Hematopoietic multipotent progenitor cell treated with erythropoietin and hydrocortisone succinate and interleukin-3 and kit ligand, for 6 days (in vitro differentiated cells): ENCODE measurements around the gene SAPCD1.
"Not testable (repeated sequence)": the region's sequence is repeated elsewhere in the genome, so short reads cannot be mapped to it uniquely, and the experiment has no call there.

Experiments
- DNase-seq: peaks from one replicate; pipeline ENCODE4 v3.0.0-alpha.2; 2015

The SAPCD1 gene

DNA sequence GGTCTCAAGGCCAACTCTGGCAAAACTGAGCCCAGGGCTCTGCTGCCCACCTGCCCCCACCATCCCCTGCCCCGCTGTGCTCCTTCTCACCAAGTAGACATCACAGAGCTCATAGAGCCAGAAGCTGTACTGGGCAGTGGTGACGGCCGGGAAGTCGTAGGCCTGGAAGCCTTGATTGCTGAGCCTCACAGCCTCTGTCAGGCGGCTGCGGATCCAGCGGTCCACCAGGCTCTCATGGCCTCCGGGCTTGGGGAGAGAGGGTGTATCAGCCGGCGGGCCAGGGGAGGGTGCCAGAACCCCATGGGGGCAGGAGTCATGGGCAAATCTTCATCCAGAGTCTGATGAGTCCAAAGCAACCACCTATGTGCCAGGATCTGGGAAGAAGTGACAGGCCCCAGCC, 17.5 kb downstream of the SAPCD1 start:
- DNase-seq: no peak

DNA sequence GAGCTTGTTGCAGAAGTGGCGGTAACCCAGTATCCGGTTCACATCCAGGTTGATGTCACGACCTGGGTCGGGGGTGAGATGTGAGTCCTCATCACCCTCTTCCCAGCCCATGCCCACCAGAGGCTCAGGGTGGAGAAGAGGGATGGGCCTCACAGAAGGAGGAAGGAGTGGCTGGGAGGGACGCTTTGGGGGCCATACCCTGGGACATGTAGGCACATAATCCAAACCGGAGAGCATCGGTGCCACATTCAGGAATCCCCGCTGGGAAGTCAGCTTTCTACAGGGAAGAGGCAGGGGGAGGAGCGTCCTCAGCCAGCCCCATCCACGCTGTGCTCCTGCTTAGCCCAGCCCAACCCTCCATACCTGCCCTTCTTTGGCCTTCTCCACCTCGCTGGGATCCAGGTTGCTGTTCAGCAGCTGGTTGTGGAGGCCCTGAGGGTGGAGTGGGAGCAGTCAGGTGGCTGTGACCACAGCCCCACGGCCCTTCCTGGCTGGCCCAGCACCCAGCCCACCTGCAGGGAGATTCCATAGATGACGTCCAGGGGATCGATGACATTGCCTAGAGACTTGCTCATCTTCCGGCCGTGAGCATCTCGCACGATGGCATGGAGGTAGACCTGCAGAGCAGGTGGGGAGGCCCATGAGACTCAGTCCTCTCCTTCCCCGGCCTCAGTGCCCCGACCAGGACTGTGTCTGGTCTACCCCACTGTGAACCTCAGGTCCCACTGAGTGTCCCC, 18.2 kb downstream of the SAPCD1 start:
- DNase-seq: no peak

DNA sequence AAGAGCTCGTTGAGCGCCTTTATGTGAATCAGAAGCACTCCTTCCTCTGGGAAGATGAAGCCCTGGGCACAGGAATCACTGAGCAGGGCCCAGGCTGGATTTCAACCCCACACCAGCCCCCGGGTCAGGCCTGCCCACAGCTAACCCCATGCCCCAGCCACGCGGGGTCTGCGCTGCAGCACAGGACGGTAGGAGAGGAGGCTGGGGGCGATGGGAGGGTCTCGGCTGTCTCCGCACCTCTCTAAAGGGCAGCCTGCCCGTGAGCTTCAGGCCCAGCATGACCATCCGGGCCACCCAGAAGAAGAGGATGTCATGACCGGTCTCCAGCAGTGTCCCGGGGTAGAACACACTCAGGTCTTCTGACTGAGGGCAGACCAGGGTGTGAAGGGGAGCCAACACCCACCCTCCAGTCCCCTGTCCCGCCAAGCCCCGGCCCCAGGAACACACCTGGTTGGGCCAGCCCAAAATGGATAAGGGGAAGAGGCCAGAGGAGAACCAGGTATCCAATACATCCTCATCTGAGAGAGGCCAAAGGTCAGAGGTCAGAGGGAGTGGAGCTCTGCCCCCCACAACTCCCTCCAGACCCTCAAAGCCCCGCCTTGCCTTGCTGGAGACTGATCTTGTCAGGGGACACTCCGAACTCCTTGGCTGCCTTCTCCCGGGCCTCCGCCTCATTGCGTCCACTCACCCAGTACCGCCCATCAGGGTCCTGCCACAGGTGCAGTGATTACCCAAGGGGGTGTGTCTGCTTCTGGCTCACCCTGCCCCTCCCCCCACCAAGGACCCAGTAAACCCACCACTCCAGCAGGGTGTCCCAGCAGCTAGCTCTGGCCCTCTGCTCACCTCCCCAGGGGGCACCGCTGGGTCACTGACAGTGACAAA, 19.0 kb downstream of the SAPCD1 start:
- DNase-seq: no peak

DNA sequence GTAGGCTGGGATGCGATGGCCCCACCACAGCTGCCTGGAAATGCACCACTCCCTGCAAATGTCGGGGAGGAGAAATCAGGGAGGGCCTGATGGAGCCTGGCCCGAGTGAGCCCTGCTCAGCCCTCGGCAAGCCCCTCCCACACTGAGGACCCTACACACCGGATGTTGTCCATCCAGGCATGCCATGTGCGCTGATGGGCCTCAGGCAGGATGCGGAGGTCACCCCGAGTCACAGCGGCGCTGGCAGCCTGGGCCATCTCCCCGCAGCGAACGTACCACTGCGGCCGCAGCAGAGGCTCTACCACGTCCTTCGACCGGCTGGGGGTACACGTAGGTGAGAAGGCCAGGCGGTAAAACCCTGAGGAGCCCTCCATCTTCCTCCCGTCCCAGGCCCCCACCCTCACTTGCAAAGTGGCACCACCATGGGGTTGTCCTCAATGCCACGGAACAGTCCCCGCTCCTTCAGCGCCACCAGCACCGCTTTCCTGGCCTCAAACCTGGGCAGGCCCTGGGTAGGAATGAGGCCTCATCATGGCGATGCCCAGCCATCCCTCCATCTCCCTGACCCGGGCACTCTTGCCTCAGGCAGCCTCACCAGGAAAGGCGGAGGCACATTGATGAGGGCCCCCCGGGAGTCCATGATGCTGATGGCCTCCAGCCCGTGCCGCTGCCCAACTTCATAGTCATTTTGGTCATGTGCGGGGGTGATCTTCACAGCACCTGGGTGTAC, 19.8 kb downstream of the SAPCD1 start:
- DNase-seq: no peak

DNA sequence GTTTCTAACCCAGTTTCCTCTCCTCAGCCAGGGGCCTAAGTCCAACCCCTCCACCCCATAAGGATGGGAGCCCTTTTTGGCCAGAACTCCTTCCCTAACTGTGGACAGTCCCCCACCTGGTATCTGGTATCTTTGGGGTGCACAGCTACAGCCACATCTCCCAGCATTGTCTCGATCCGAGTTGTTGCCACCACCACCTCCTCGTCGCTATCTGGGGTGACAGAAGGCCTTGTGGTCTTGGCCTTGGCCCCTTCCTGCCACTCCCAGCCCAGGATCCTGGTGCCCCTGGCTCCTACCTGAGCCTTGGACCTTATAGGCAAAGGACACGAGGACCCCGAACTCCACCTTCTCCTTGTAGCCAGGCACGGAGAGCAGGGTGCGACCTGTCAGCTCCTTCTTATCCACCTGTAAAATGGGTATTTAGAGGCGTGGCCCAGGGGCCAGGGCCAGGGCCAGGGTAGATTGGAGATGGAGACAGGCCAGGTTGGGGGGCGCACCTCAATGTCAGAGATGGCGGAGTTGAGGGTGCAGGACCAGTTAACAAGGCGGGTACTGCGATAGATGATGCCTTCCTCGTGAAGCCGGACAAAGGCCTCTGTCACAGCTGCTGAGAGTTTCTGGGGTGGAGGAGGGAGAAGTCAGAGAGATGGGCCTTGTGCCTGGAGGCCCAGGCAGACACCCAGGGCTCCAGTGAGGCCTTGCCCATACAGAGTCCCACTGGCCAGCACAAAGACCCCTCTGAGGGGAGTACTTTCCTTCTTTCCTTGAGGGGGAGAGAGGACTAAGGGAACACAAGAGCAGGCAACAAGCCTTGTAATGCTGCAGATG, 21.9 kb downstream of the SAPCD1 start:
- peak; percentile 53 for DNase-seq

DNA sequence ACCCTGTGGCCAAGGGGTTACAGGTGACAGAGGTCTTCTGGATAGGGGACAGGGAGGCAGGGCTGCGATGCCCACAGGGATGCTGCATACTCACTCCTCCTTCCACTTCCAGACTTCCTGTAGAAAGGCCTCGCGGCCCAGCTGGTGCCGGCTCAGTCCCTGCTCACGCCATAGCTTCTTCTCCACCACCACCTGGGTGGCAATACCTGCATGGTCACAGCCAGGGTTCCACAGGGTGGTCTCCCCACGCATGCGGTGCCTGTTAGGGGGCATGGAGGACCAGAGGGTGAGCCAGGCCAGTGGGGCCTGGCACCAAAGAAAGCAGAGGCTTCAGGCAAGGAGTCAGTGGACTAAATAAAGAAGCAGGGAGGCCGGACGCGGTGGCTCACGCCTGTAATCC, 23.0 kb downstream of the SAPCD1 start:
- no peak for DNase-seq

DNA sequence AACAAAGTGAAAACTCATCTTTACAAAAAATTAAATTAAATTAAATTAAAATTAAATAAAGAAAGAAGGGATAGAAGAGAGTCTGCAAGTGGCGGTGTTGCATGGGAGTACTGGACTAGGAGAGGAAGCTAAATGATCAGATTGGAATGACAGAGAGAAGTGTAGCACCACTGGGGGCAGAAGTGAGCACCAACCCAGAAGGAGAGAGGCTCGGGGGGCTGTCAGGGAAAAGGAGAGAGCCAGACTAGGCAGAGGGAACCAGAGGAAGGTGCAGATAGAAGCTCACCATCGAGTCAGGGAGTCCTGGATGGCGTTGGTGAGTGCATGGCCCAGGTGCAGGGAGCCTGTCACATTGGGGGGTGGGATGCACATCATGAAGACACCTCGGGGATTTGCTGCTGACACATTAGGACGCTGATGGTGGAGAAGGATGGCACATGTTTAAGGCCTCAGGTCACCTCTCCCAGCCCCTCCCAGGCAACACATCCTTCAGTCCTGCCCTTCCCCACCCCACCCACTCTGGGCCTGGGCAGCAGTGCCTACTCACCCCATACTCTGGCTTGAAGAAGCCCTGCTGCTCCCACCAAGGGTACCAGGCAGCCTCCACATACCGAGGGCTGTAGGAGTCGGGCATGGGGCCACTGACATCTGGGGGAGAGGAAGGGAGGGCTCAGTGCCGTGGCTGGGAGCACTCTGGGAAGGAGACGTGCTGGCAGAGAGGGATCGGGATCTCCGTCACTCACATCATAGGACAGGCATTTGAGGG, 29.1 kb downstream of the SAPCD1 start:
- DNase-seq: peak; percentile 83

DNA sequence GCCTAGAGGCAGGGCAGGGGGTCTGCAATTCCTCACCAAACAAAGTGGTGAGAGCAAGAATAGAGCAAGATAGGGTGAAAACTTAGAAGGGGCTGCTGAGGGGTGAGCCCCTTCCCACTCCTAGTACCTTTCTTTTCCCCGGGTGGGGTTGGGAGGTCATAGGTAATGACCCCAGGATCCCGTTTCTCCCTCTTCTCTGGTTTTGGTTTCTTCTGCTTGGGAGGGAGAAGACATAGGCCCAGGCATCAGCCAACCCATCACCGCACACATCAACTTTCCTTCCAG, 29.6 kb downstream of the SAPCD1 start:
- DNase-seq: no peak

DNA sequence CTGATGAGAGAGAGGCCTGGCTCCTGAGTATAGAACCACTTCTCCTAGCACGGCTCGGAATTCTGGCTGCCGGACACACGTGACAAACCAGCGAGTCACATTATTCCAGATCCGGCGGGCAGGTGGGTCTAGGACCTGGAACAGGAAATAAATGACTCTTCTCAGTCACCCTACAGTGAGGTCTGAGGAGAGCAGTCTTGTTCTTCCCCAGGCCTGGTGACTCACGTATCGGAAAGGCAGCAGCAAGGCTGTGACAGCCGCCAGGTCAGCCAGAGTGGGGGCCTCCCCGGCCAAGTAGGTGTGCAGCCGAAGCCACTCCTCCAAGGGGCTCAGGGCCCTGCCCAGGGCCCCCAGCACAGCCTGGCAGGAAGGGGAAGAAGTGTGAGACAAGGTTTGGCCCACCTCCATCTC, 30.3 kb downstream of the SAPCD1 start:
- DNase-seq: no peak

DNA sequence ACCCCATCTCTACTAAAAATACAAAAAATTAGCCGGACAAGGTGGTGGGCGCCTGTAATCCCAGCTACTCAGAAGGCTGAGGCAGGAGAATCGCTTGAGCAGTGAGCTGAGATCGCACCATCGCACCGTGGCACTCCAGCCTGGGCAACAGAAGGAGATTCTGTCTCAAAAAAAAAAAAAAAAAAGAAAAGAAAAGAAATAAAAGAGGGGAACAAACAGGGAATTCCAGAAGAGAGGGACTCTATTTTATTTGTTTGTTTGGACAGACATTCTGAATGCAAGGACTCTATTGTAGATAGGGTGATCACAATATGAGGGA, 31.4 kb downstream of the SAPCD1 start:
- DNase-seq: not testable (repeated sequence)

DNA sequence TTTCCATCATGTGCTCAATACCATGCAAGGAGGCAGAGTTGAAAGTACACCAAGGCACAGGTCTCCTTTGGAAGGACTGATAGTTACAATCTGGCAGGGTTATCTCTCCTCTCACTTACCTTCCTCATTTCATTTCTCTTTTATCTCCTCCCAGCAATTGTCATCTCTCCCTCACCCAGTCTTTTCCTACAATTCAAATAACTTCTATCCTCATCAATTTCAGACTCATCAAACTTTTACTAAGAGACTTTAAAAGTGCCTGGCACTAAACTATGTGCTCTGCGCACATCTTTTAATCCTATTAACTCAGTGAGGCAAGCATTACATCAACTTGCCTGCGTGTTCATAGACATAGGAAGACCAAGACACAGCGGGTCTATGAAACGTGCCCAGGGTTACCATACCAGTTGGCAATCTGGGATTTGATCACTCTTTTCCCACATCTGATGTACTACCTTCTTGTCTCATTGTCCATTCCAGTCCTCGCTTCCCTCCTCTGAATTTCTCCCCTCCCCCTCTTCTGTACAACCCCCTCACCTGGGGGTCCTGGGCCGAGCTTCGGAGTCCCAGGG, 31.9 kb downstream of the SAPCD1 start:
- peak; percentile 68 for DNase-seq

DNA sequence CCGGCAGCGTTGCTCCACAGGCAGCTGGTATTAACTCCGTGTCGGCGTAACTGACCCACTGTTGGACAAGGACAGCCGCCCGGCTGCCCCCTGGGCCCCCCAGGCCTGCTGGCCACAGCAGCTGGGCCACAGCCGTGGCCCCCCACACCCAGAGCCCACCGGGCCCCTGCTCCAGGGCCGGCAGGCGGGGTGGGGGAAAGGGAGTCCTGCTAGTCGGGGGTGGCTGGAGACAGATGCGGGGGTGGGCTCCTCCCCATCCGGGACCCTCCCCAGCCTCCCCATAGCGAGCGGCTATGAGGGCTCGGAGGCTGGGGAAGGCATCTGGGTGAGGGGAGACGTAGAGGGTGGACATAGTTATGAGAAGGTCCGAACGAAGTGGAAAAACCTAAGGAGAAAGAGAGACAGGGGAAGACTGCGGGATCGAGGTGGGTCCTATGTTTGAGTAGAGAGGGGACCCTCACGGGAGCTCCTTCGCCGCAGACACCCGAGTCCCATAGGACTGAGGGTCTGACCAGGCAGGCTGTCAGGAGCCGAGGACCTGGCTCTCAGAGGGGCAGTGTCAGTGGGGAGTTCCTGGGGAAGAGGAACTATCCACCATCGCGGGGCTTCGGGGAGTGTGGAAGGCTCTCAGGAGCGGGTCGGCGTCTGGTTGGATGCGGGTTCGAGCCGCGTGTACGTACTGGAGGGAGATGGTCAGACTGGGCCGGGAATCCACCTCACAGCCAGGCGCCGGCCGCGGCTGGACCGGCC, 32.6 kb downstream of the SAPCD1 start:
- DNase-seq: no peak

DNA sequence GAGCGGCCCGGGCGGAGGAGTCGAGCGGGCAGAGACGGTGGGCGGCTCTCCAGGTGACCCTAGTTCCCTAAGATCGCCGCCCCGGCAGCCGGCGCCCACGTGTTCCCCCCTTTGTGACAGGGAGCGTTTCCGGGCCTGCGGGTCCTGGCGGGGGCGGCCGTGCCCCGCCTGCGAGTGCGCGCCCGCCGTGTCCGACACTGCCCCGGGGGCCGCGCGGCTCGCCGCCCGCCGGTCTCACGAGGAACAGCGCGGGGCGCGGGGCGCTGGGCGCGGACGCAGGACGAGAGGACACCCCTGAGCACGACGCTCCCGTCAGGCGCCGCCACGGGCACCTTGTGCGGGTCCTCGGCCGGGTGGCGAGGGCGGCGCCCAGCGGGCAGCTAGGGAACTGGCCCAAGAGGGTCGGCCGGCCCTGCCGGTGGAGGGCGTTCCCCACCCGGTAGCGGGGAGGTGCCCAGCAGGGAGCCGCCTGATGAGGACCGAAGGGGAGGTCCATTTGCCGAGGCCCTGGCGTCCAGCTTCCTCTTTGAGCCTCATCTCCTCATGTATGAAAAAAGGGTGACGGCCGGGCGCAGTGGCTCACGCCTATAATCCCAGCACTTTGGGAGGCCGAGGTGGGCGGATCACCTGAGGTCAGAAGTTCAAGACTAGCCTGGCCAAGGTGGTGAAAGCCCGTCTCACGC, 33.3 kb downstream of the SAPCD1 start, which contains the start of gene VARS1:
Gene VARS1, minus strand, starts transcription at position 137 of the 683 bp plus-strand sequence. CDS start 535 bp downstream, outside the sequence.
- peak; percentile 94 for DNase-seq

DNA sequence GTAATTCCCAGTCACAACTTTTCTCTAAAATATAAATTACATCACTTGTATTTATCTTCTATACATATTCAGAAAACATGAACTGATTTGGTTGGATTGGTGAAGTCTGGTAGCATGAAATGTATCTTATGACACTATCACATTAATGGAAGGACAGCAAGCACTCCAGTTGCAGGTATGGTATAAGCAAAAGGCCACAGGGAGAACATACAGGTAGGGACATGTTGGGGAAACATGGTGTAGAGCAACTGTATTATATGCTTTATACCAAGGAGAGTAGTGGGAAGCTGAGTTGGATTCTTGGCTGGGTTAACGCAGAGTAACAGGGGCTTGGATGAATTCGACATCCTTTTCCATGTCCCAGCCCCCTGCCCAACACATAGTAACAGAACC, 34.5 kb downstream of the SAPCD1 start:
- DNase-seq: no peak

DNA sequence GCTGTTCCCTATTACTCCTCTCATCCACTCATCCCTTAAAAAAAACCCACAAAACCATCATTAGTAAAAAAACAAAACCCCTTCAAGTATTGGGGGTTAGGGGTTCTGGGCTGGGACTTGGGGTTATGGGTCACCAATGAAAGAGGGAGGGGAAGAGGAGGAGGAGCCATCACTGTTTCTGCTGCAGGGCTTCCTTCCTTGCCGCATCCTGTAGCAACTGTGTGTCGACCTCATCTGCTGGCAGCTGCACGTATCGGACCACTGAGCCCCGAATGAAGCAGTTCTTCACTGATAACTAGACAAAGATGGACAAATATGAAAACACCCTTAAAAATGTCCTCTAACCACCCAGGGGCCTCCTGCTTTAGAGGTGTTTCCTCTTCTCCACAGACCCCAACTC, 35.1 kb downstream of the SAPCD1 start:
- DNase-seq: no peak

DNA sequence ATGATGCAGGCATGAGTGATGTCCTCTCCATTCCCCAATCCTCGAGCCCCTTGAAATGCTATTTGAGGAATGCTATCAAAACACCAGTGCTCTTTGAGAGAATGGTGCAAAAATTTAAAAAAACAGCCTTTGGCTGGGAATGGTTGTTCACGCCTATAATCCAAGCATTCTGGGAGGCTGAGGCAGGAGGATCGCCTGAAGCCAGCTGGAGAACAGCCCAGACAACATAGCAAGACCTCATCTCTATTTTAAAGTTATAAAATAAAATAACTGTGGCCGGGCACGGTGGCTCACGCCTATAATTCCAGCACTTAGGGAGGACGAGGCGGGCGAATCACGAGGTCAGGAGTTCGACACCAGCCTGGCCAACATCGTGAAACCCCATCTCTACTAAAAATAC, 37.3 kb downstream of the SAPCD1 start:
- no peak for DNase-seq

DNA sequence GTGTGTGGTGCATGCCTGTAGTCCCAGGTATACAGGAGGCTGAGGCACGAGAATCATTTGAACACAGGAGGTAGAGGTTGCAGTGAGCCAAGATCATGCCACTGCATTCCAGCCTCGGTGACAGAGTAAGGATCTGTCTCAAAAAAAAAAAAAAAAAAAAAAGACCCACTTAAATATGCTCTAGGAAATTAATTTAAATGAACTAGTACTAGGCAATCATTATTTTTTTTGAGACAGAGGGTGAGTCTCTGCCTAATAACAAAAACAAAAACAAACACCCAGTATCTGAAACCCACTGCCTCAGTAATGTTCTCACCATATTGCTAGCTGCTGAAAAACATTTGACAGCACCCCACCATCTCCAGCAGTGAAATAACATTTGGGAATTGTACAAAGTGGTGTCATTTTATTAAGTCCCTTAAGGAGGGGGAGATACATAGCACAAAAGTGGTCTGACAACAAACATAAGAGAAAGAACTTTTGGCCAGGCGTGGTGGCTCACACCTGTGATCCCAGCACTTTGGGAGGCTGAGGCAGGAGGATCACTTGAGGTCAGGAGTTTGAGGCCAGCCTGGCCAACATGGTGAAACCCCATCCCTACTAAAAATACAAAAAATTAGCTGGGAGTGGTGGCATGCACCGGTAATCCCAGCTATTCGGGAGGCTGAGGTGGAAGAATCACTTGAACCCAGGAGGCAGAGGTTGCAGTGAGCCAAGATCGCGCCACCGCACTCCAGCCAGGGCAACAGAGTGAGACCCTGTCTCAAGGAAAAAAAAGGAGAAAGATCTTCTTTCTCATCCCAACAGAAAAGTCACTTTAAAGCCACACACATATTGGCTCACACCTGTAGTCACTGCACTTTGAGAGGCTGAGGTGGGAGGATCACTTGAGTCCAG, 38.8 kb downstream of the SAPCD1 start:
- DNase-seq: not testable (repeated sequence)

DNA sequence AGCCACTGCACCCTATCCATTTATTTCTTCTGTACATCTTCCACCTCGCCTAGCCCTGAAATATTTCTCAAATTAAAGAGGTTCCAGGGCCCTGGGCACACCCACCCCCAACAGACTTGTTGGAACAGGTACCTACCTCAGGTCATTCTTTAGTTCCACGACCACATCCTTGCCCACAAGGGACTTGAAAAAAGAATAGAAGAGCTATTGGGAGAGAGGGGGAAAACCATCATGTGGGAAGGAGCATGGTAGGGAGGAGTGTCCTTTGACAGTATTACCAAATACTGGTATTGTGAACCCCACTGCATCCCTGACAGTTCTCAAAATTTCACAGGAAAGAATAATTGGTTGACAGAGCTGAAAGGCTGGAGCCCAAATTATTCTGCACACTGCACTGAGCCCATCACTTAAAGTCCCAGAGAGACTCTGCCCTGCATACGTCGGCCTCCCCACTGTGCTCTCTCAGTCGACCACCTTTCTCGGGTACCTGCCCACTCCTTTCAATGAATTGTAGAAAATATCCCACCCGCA, 43.5 kb downstream of the SAPCD1 start:
- DNase-seq: peak; percentile 22
